NOMO-1 (cell line): ENCODE data around the gene IP6K2.

Experiments used
- DNase-seq, 2 experiments: peaks; one replicate each; lab custom pipeline; 2025; ENCODE audit not compliant: unreplicated experiment in 2 of 2; lab: John Stamatoyannopoulos, UW

The IP6K2 gene

DNA sequence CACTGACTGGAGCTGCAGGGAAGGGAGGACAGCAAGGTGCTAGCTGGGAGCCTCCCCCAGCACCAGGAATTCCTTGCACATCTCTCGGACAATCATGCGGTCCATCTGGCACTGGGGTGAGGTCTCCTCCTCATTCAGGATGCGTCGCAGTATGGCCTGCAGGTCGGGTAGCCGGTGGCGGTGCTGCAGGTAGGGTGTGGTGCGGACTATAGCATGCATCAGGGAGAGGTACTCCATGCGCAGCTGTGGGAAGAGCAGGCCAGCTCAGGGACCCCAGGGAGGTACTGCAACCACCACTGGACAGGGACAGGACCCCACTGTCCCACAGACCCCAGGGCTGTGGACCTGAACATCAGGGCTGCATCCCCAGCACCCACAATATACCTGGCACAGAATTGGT, 42.5 kb downstream of the IP6K2 start:
- no peak for DNase-seq

DNA sequence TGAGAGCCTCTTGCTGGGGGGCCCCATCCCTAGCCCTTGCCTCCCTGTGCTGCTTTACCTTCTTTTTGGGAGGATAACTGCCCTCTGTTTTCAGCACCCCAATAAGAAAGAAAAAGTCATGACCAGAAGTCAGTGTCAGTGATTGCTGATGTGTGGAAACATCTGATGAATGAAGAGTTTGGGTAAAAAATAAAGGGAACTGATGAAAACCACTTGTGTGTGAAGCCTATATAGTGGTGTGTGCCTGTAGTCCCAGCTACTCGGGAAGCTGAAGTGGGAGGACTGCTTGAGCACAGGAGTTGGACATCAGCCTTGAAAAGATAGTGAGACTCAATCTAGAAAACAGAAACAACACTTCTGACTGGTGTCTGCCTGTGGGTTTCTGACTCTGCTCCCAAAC, 44.5 kb downstream of the IP6K2 start:
- DNase-seq, result no peak

DNA sequence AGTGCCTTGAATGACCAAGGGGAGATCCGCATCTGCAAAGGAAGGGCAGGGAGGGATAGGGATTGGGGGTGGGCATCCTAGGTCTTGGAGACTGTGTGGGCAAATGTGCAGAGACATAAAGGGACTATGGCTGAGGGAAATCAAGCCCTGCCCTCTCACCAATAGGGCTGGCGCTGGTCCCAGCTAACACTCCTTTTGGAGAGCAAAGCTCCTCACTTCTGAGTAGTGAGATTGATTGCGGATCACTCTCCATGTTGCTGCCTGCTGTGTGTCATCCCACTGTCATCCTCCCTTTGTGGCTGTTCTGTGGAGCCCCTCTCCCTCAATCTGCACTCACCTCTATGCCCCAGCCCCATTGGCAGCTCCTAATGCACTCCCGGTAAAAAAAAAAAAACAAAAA, 52.1 kb downstream of the IP6K2 start:
- DNase-seq, result no peak

DNA sequence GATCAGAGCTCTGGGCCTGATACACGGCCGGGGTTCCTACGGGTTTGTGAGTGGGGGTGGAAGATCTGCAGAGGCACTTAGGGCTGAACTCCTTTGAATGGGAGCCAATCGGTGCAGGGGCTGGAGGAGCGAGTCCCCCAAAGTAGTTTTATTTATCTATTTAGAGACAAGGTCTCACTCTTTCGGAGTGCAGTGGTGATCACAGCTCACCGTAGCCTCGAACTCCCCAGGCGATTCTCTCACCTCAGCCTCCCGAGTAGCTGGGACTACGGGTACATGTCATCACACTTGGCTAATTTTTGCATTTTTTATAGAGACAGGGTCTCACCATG, 52.7 kb downstream of the IP6K2 start:
- DNase-seq, result no peak

DNA sequence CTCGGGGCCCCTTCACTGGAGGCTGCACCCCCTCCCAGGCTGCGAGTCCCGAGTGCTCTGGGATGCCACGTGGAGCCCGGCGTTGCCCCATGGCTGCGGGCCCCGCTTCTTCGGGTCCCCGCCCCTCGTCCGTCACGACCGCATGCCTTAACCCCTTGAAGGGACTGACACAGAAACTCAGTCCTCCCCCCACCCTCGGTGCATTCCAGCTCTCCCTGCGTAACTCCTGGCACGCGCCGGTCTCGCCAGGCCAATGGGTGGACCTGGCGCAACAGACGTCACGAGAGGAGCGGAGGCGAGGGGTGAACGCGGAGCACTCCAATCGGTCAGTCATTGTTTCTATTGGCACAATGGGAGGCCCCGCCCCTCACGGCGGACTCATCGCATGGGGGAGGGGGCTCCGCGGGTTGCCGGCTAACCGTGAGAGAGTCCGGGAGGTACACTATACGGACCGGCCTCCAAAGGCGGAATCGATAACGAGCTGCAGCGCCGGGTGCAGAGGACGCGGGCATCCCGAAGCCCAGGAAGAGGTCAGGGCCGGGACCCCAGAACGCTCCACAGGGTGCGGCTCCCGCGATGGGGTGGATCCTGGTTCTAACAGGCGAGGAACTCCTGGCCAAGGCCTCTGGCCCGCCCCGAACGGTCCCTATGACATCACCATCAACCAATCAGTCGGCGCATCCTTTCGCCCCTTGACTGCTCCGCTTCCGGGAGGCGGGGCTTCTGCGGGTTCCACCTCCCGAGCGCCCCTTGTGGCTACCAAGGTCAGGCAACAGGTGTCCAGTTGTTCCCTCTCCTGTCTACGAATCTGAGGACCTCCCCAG, 53.3 kb downstream of the IP6K2 start:
- peak; percentile 91 to 92 for DNase-seq

DNA sequence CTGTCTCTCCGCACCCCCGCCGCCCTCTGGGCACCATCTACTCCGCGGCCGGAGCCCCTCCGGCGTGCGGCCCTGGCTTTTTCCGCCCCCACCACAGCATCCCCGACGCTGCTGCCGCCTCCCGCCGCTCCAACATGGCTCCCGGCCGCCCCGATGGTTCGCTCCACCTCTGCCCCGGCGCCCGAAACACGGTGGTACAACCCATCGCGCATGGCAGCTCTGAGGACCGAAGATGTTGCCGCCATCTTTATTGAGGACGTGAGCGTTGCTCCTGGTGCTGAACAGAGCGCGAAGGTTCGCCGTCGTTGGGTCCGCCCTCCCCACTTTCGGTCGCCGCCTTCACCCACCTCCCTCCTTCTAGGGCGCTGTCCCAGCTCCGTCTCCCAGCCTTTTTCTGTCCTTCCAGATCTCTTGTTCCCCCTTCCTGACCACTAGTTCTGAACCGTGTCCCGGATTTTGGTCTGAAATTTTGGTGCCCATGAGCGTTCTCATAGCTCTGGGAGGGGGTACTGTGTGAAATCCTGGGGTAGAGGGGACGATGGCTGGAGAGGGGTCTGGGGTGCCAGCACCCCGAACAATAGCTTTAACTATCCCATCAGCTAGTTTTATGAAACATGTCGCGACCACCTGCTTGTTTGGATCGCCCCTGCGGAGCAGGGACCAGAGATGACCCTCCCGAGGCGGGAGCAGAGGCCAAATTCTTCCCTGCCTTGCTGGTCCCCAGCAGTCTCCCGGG, 54.1 kb downstream of the IP6K2 start, which contains the start of gene CELSR3:
CELSR3 (minus strand) TSS at position 134 of the 736 bp plus-strand sequence. CDS start 252 bp downstream, outside the sequence.
- DNase-seq, result peak; percentile 23 to 26

DNA sequence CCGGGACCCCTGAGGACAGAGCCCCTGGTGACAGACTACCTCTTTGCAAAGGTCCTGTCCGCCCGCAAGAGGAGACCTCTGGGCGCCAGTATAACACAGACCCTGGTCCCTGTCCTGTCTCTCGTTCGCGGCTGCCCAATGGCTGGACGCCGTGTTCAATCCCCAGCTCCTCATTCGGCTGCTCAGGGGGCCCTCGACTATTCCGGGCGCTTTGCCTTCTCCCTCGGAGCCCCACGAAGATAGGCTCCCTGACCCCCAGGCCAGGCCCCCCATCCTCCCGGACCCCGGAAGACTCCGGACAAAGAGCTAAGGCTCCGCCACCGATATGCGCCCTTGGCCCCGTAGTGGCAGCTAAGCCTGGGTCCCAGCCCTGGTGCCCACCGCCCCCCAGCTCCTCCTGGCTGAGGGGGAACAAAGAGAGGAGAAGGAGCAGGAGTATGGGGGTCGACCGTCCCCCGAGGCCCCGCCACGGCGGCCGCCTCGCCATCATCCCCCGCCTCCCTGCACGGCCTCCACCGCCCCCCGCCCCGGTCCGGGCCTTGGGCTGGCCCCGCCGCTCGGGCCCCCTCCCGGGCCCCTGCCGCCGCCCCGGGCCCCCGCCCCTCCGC, 54.8 kb downstream of the IP6K2 start:
- DNase-seq, result no peak

DNA sequence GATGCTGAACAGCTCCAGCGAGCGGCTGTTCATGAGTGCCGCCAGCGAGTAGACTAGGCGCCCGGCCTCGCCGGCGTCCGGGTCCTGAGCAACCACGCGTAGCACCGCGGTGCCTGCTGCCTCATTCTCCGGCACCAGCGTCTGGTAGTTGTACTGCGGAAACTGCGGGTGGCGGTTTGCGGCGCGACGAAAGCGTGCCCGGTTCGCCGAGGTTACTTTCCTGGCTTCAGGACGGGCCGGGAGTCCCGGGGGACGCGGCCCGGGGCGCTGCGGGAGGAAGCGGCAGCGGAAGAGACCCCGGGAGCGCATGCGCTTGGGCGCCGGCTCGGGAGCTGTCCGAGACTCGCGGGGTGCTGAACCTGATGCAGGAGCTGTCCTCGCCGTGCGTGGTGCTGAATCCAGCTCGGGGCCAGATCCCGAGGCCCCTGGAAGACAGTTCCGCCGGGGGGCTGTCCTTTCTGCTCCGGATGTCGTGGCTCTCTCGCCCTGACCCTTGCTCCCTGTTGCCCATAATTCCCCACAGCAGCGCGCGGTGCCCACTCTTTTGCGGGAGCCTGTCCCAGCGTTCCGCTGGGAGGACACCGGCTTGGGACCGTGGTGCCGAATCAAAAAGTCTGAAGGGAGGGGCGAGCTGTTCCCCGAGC, 55.4 kb downstream of the IP6K2 start:
- DNase-seq, result peak; percentile 23 to 25

DNA sequence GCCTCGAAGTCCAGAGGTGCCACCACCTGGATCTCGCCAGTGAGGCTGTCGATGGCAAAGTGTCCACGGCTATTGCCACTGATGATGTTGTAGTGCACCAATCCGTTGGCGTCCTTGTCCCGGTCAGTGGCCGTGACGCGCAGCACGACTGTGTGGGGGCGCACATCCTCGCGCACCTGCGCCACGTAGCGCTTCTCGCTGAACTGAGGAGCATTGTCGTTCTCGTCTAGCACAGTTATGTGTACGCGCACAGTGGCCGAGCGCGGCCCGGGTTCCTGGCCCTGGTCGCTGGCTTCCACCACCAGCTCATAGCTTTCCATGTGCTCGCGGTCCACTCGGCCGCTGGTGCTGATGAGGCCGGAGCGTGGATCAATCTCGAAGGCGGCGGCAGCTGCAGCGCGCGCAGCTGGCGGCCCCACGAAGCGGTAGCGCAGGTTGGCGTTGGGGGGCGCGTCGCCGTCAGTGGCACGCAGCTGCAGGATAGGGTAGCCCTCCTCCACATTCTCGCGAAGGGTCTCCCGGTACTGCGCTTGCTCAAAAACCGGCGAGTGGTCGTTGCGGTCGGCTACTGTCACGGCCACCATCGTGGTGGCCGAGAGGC, 56.1 kb downstream of the IP6K2 start:
- no peak for DNase-seq

DNA sequence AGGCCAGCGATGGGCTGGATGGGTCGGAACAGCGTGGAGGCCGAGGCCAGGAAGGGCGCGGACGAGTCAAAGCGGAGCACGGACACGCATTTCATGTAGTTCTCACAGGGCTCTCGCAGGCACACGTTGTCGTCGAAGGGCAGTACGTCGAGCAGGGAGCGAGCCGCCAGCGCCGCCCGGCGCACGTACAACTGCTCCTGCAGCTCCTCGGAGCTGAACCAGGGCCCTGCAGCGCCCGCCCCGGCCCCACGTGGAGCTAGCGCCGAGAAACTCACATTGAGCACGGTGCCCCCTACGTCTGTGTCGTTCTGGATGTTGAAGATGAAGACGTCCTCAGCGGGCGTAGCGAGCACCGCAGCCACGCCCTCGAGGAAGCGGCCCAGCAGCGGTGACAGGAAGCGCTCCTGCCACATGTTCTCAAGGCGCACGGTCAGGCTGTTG, 60.2 kb downstream of the IP6K2 start:
- DNase-seq, result peak; percentile 50 to 71

DNA sequence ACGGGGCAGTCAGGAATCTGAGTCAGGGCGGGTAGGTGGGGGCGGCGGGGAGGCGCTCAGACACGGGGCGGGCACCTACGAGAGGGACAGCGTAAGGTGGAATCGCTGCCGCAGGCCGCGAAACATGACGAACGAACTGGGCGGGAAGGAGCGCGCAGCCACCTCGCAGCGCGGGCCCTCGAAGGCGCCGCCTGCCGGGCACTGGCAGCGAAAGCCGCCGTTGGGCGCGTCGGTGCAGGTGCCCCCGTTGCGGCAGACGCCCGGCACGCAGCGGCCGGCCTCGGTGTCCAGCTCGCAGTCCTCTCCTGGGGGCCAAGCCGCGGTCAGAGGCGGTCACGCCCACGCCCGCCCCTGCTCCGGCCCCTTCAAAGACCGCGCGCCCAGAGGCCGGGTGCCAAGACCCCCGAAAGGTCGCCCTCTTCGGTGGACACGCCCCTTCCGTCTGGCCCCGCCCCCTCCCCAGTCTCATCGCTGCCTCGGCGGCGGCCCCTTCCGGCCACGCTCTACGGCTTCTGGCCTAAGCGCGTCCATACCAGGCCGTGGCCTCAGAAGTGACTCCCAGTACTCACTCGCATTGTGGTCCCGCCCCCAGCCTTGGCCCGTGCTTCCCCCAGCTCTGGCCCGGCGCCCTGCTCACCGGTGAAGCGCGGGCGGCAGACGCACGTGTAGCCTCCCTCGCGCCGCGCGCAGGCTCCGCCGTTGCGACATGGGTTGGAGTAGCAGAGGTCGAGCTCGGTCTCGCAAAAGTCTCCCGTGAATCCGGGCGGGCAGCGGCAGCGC, 60.8 kb downstream of the IP6K2 start:
- peak; percentile 83 to 93 for DNase-seq

DNA sequence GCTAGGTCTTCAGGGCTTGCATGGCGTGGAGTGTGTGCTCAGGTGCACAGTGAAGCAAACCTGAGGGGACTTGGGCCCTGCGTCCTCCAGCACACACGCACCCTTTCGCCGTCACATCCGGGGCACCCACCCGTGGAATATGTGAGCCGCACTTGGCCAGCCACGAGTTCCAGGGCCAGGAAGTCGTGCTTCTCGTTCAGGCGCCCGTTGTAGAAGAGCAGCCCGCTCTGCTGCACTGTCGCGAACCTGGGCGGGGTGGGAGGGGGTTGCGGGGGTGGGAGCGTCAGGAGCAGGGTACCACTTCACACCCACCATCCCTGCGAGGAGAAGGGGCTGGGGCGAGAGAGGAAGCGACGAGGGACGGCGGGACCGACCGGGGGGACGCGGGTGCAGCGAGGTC, 61.4 kb downstream of the IP6K2 start:
- DNase-seq, result peak in 1 of 2 experiments; percentile 11

DNA sequence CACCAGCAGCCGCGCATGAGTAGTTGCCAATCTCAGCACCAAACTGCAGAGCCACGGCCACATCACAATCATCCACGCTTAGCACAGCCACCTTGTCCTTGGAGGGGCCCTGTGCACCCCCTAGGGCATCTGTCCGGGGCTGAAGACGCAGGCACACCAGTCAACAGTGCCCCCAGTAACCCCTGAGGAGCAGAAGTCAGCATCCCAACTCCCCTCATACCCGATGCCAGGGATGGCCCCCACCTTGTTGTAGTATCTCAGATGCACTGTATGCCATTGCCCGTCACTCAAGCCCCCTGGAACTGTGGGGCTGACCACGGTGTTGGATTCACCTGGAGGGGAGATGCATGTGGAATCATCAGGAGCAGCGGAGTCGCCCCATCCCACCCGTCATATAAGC, 62.0 kb downstream of the IP6K2 start:
- DNase-seq, result no peak

DNA sequence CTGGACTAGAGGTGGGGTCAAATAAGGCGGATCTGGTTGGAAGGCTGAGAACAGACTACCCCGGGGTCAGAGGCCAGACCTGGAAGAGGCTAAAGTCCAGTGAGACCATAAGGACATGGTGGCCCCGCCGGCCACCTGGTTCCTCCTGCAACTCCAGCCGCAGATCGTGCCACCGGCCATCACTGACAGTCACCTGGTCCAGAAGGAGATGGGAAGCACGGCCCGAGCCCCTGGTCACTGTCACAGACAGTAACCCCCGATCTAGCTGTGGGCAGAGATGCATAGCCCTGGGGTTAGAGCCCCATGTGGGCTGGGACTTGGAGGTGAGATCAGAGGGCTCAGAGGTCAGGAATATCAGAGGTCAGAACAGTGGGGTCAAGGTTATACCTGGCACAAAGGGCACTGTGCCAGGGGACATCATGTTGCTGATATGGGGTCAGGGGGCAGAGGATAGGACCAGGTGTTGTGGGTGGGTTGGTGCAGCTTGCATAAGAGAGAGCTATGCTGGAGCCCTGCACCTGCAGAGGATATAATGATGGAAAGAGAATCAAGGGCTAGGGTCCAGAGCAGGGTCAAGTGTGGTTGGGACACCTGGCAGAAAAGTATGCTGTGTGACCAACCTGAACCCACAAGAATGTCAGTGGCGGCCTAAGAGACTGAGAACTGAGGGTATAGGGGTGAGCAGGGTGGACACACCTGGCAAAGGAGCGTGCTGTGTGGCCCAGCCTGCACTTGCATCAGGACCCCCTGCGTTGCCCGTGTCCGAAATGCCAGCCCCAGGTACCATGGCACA, 63.9 kb downstream of the IP6K2 start:
- DNase-seq, result no peak

DNA sequence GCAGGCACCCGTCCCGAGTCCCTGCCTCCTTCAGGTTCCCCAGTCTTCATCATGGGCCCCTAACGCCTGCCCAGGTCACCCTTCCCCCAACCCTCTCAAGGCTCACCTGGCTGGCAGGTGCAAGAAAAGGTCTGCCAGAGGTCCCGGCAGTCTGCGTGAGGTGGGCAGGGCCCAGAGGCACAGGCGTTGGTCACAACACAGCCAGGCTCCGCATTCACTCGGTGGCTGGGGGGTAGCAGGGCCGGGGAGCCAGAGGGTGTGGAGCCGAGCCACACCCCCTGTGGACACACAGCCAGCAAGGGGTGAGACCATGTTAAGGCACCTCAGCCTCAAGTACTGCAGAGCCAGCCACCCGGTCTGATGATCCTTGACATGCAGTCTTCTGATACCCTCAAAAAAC, 65.2 kb downstream of the IP6K2 start:
- no peak for DNase-seq

DNA sequence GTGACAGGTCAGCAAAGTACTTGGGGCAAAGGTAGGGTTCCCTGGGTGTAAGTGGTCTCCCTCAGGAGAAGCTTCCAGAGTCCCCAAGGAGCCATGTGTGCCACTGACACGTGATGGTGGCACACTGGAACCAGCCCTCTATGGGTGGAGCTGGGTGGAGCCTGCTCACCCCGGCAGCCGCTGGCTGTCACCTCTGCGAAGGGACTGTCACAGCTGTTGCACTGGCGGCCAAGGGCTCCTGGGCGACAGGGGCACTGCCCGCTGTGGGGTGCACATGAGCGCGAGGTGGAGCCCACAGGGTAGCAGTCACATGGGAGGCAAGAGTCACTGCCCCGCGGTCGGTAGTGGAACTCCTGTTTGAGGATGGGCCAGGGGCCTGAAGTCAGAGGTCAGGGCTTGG, 66.3 kb downstream of the IP6K2 start:
- DNase-seq, result no peak

DNA sequence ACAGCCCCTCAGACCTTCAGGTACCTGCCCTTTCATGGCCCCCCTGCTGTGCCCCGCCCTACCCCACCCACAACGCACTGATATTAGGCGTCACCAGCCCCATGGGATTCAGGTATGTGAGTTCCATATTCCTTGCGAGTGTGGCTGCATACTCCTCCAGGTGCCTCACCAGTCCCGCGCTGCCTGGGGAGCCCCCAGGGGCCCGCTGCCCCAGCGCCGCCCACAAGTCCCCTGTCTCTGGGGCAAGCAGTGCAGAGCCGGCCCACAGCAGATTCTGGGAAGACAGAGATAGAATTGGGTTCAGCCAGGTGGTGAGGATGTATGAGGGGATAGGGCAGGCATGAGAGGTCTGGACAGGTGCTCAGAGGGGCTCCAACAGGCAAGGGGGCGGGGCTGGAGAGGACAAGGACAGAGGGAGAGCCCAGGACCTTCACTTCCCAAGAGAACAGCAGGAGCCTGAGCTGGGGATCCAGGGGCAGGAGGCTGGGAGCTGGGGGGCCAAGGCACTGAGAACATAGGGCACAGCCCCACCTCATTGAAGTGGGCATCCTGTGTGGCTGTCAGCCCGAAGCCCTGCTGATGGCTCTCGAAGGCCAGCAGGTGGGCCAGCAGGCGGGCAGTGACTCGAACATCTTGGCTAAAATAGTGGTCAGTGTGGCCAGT, 68.7 kb downstream of the IP6K2 start:
- no peak for DNase-seq

DNA sequence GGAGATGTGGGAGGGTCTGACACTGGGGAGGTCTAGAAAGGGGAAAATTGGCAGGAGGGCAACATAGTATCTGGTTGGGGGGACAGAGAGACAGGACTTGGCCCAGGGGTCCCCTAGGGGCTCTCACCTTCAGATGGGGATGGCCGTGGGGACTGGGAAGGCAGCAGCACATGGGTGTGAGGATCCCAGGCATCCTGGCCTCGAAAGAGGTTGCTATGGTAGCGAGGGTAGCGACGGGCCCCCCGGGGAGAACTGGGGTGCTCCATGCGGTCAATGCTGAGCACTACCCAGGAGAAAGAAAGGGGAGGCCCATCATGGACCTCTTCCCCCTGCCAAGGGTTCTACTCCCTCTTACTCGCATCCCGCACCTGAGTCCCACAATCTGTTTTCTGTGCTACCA, 69.3 kb downstream of the IP6K2 start:
- DNase-seq, result no peak
